Mesendoderm (in vitro differentiated cells): ENCODE measurements around the gene CLDN2.

ENCODE experiments used
- DNase-seq: peaks from one replicate; pipeline ENCODE4 v3.0.0; 2013
- H2AK5ac ChIP-seq: 2 replicates; pipeline ENCODE4 v1.6.1; 2013; ENCODE audit warnings: low read length, inconsistent platforms
- H2BK120ac ChIP-seq: 2 replicates; pipeline ENCODE4 v1.6.1; 2013; ENCODE audit warnings: low read depth, mild to moderate bottlenecking, low read length, moderate library complexity, mixed read lengths
- H2BK15ac ChIP-seq: replicated peaks from 2 replicates; pipeline ENCODE4 v1.6.1; 2013; ENCODE audit warnings: low read depth, mild to moderate bottlenecking, moderate library complexity
- H2BK5ac ChIP-seq: 2 replicates; pipeline ENCODE4 v1.6.1; 2013; ENCODE audit warnings: low read length, inconsistent platforms
- H3K18ac ChIP-seq: 2 replicates; pipeline ENCODE4 v1.6.1; 2013; ENCODE audit warnings: mild to moderate bottlenecking, low read length, mixed read lengths
- H3K23ac ChIP-seq: one replicate; pipeline ENCODE4 v1.6.1; 2013; ENCODE audit warnings: low read length
- H3K27ac ChIP-seq: 2 replicates; pipeline ENCODE4 v1.5.1; 2013; ENCODE audit warnings: low read depth, mild to moderate bottlenecking, inconsistent platforms, low read length, moderate library complexity
- H3K27me3 ChIP-seq: 2 replicates; pipeline ENCODE4 v1.6.1; 2013; ENCODE audit warnings: low read length, control low read depth, mild to moderate bottlenecking, inconsistent platforms; ENCODE audit not compliant: insufficient read depth, poor library complexity
- H3K36me3 ChIP-seq: 2 replicates; pipeline ENCODE4 v1.6.1; 2013; ENCODE audit warnings: low read length, inconsistent platforms; ENCODE audit not compliant: control insufficient read depth, insufficient read depth
- H3K4ac ChIP-seq: one replicate; pipeline ENCODE4 v1.6.1; 2013; ENCODE audit warnings: low read depth, mild to moderate bottlenecking, low read length, moderate library complexity
- H3K4me1 ChIP-seq: 2 replicates; pipeline ENCODE4 v1.6.1; 2013; ENCODE audit warnings: low read depth, low read length, inconsistent platforms; ENCODE audit not compliant: control insufficient read depth
- H3K4me2 ChIP-seq: 2 replicates; pipeline ENCODE4 v1.6.1; 2013; ENCODE audit warnings: low read length
- H3K4me3 ChIP-seq: 2 replicates; pipeline ENCODE4 v1.5.1; 2013; ENCODE audit warnings: mild to moderate bottlenecking, low read length
- H3K56ac ChIP-seq: one replicate; pipeline ENCODE4 v1.6.1; 2013; ENCODE audit warnings: low read length
- H3K79me1 ChIP-seq: 2 replicates; pipeline ENCODE4 v1.6.1; 2013; ENCODE audit warnings: low read length, inconsistent platforms
- H3K79me2 ChIP-seq: 2 replicates; pipeline ENCODE4 v1.6.1; 2013; ENCODE audit warnings: mild to moderate bottlenecking, low read length; ENCODE audit not compliant: control insufficient read depth, insufficient read depth
- H3K9ac ChIP-seq: 2 replicates; pipeline ENCODE4 v1.6.1; 2013; ENCODE audit warnings: low read length, inconsistent platforms
- H4K5ac ChIP-seq: one replicate; pipeline ENCODE4 v1.6.1; 2013; ENCODE audit warnings: low read length
- H4K8ac ChIP-seq: one replicate; pipeline ENCODE4 v1.6.1; 2013; ENCODE audit warnings: low read depth, mild to moderate bottlenecking, control low read depth, low read length, moderate library complexity
- WGBS: extraction: QIAGEN DNeasy Blood & Tissue Kit; methylation state at CpG from one replicate; pipeline ENCODE4 v1.1.7; 2013; ENCODE audit warnings: low lambda C conversion rate, missing lambda C conversion rate; ENCODE audit not compliant: insufficient coverage; ENCODE audit errors: extremely low coverage; 5-methylcytosine and 5-hydroxymethylcytosine counted together

The CLDN2 gene

GRCh38 chrX:106946464-106946863, 26.3 kb downstream of the CLDN2 start:
- DNase-seq, result no peak
- H3K4me1 ChIP-seq, result no peaks in the 10 kb centered on the region
- no CpG with 5 or more reads among the region's 3 CpGs for WGBS
- H4K8ac ChIP-seq, result no peak overlapping the region
- H3K23ac ChIP-seq, result no peak overlapping the region
- no peak overlapping the region for H3K4ac ChIP-seq
- H3K9ac ChIP-seq, result no peak overlapping the region
- H3K4me2 ChIP-seq, result no peak overlapping the region
- no peak overlapping the region for H4K5ac ChIP-seq
- no peaks in the 10 kb centered on the region for H3K27me3 ChIP-seq
- H2BK5ac ChIP-seq, result no peak overlapping the region
- H2BK15ac ChIP-seq, result no peak overlapping the region
- H3K36me3 ChIP-seq, result no peaks in the 10 kb centered on the region
- H3K18ac ChIP-seq, result no peak overlapping the region
- no peak overlapping the region for H3K27ac ChIP-seq
- H2AK5ac ChIP-seq, result no peak overlapping the region
- no peaks in the 10 kb centered on the region for H3K79me2 ChIP-seq
- H2BK120ac ChIP-seq, result no peak overlapping the region
- no peak overlapping the region for H3K56ac ChIP-seq
- no peaks in the 10 kb centered on the region for H3K79me1 ChIP-seq
- H3K4me3 ChIP-seq, result no peak overlapping the region

- Histone ChIP-seq H3K9ac (no peak overlapping the region), H3K79me2 (no peaks in the 10 kb centered on the region), H3K27ac (no peak overlapping the region), H3K4ac (no peak overlapping the region), H3K18ac (no peak overlapping the region), H4K8ac (no peak overlapping the region), H3K56ac (no peak overlapping the region), H2AK5ac (no peak overlapping the region), H3K4me2 (no peak overlapping the region), H3K79me1 (no peaks in the 10 kb centered on the region), H3K4me1 (no peaks in the 10 kb centered on the region), H3K36me3 (no peaks in the 10 kb centered on the region), H4K5ac (no peak overlapping the region), H2BK15ac (no peak overlapping the region), H2BK5ac (no peak overlapping the region), H3K23ac (no peak overlapping the region), H2BK120ac (no peak overlapping the region), H3K27me3 (no peaks in the 10 kb centered on the region), H3K4me3 (no peak overlapping the region)
- WGBS, result no CpG with 5 or more reads among the region's 3 CpGs
- no peak for DNase-seq
These were observed 28.4 kb downstream of the CLDN2 start for GRCh38 chrX:106948641-106949040.

DNA sequence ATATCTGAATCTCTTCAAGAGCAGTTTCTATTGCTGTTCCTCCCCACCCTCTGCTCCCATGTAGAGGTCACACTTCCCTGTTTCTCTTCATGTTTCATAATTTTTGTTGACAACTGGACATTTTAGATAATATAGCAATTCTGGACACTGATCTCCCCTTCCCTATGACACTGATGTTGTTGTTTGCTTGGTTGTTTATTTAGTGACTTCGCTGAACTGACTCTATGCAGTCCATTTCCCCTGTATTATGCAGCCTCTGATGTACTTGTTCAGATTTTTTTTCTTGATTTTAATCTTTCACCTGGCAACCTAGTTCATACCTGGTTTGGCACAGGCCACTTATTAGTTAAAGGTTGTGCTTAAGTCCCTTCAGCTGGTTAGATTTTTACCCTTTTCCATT, 29.2 kb downstream of the CLDN2 start:
- H3K4me3 ChIP-seq, result no peak overlapping the region
- no peak overlapping the region for H3K4ac ChIP-seq
- no peak overlapping the region for H2BK15ac ChIP-seq
- no peak overlapping the region for H3K23ac ChIP-seq
- no peaks in the 10 kb centered on the region for H3K79me1 ChIP-seq
- no peaks in the 10 kb centered on the region for H3K36me3 ChIP-seq
- H3K56ac ChIP-seq, result no peak overlapping the region
- no CpG with 5 or more reads among the region's 1 CpG for WGBS
- no peaks in the 10 kb centered on the region for H3K4me1 ChIP-seq
- no peaks in the 10 kb centered on the region for H3K27me3 ChIP-seq
- no peak overlapping the region for H4K5ac ChIP-seq
- H3K27ac ChIP-seq, result no peak overlapping the region
- no peak overlapping the region for H2BK5ac ChIP-seq
- H3K4me2 ChIP-seq, result no peak overlapping the region
- H3K9ac ChIP-seq, result no peak overlapping the region
- no peak overlapping the region for H3K18ac ChIP-seq
- no peak overlapping the region for H2BK120ac ChIP-seq
- no peak overlapping the region for H2AK5ac ChIP-seq
- no peak for DNase-seq
- H3K79me2 ChIP-seq, result no peaks in the 10 kb centered on the region
- no peak overlapping the region for H4K8ac ChIP-seq

DNA sequence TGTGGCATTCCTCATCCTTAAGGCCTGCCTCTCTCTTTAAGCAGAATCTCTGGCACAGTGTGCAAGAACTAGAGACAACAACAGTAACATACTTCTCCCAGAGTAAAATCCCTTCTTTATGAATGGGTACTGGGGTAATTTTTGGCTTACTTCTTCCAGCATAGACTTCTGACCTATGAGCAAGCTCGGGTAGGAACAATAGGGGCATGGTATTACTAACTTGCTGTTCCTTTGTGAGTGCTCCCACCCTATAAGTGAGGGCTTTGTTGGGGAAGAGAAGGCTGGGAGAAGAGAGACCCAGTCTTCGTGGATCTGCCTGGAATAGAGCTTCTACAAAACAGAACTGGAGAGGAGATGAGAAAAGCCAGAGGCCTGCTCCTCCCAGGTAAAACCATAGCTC, 30.2 kb downstream of the CLDN2 start:
- DNase-seq, result no peak
- no peak overlapping the region for H4K8ac ChIP-seq
- H3K79me1 ChIP-seq, result no peaks in the 10 kb centered on the region
- no peak overlapping the region for H3K4me2 ChIP-seq
- H3K27me3 ChIP-seq, result no peaks in the 10 kb centered on the region
- H3K9ac ChIP-seq, result no peak overlapping the region
- no peak overlapping the region for H4K5ac ChIP-seq
- H3K18ac ChIP-seq, result no peak overlapping the region
- no peak overlapping the region for H3K4ac ChIP-seq
- H3K56ac ChIP-seq, result no peak overlapping the region
- H3K36me3 ChIP-seq, result no peaks in the 10 kb centered on the region
- no peak overlapping the region for H2AK5ac ChIP-seq
- no peak overlapping the region for H2BK15ac ChIP-seq
- no CpG with 5 or more reads among the region's 2 CpGs for WGBS
- no peak overlapping the region for H3K4me3 ChIP-seq
- H3K4me1 ChIP-seq, result no peaks in the 10 kb centered on the region
- no peak overlapping the region for H2BK120ac ChIP-seq
- H3K23ac ChIP-seq, result no peak overlapping the region
- H3K27ac ChIP-seq, result no peak overlapping the region
- no peak overlapping the region for H2BK5ac ChIP-seq
- H3K79me2 ChIP-seq, result no peaks in the 10 kb centered on the region

DNA sequence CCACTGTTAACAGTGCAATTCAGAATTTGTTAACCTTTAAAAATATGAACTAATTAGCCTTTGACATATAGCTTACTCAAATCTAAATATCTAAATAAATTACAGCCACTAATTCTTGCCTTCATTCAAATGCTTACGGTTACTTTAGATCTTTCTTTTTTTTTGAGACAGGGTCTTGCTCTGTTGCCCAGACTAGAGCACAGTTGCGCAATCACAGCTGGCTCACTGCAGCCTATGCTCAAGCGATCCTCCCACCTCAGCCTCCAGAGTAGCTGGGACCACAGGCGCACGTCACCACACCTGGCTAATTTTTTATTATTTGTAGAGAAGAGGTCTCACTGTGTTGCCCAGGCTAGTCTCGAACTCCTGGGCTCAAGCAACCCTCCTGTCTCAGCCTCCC, 31.0 kb downstream of the CLDN2 start:
- WGBS, result no CpG with 5 or more reads among the region's 6 CpGs
- H3K27ac ChIP-seq, result no peak overlapping the region
- no peak overlapping the region for H3K9ac ChIP-seq
- H3K4me3 ChIP-seq, result no peak overlapping the region
- H3K56ac ChIP-seq, result no peak overlapping the region
- no peaks in the 10 kb centered on the region for H3K36me3 ChIP-seq
- H4K5ac ChIP-seq, result no peak overlapping the region
- H2BK15ac ChIP-seq, result no peak overlapping the region
- no peak overlapping the region for H3K4me2 ChIP-seq
- H3K23ac ChIP-seq, result no peak overlapping the region
- no peaks in the 10 kb centered on the region for H3K79me2 ChIP-seq
- H2AK5ac ChIP-seq, result no peak overlapping the region
- no peak overlapping the region for H3K18ac ChIP-seq
- no peak overlapping the region for H2BK5ac ChIP-seq
- no peak overlapping the region for H4K8ac ChIP-seq
- H3K79me1 ChIP-seq, result no peaks in the 10 kb centered on the region
- no peak for DNase-seq
- no peaks in the 10 kb centered on the region for H3K27me3 ChIP-seq
- no peak overlapping the region for H2BK120ac ChIP-seq
- H3K4ac ChIP-seq, result no peak overlapping the region
- H3K4me1 ChIP-seq, result no peaks in the 10 kb centered on the region

DNA sequence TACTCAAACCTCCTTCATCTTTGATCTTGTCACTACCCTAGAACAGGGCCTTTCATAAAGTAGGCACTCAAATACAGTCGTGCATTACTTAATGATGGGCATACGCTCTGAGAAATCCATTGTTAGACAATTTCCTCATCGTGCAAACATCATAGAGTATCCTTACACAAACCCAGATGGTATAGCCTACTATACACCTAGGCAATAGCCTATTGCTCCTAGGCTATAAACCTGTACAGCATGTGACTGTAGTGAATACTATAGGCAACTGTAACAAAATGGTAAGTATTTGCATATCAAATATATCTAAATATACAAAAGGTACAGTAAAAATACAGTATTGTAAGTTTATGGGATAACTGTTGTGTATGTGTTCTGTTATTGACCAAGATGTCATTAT, 31.9 kb downstream of the CLDN2 start:
- Histone ChIP-seq H3K79me1 (no peaks in the 10 kb centered on the region), H2BK15ac (no peak overlapping the region), H3K36me3 (no peaks in the 10 kb centered on the region), H4K8ac (no peak overlapping the region), H3K18ac (no peak overlapping the region), H2AK5ac (no peak overlapping the region), H3K4me3 (no peak overlapping the region), H3K4me1 (no peaks in the 10 kb centered on the region), H3K79me2 (no peaks in the 10 kb centered on the region), H3K23ac (no peak overlapping the region), H2BK120ac (no peak overlapping the region), H3K27me3 (no peaks in the 10 kb centered on the region), H3K4me2 (no peak overlapping the region), H3K4ac (no peak overlapping the region), H4K5ac (no peak overlapping the region), H3K9ac (no peak overlapping the region), H3K27ac (no peak overlapping the region), H3K56ac (no peak overlapping the region), H2BK5ac (no peak overlapping the region)
- no CpG with 5 or more reads among the region's 3 CpGs for WGBS
- no peak for DNase-seq
